A549 (cell line): Measurements from ENCODE around the gene PLAC9. TPM values are rescaled to one million over a fixed set of nuclear protein-coding genes. Genes with fewer than 3 reads are reported as not detected.

Experiments used
- ATAC-seq, 2 experiments: fragments of 200-7000 bp in 1 of 2; fragments of >200 bp in 1 of 2; cut with Nextera tagmentation in 1 of 2; cut with Tn5 transposase in 1 of 2; 3 replicates each; pipeline versions ENCODE4 v1.8.0 to v1.9.1; 2018 to 2020; ENCODE audit warnings: mild to moderate bottlenecking in 1 of 2, moderate library complexity in 1 of 2
- CTCF ChIA-PET: fragments of 300-600 bp; sonication (Branson Sonifier 250); formaldehyde crosslinking; extraction: SDS; loops from one replicate; lab custom pipeline; 2021; ENCODE audit warnings: antibody characterized with exemption, inconsistent platforms; lab: Yijun Ruan, JAX
- POLR2A ChIA-PET: fragments of 350-600 bp; formaldehyde crosslinking; extraction: SDS; loops from one replicate; lab custom pipeline; 2021; ENCODE audit warnings: antibody characterized with exemption, inconsistent platforms; lab: Yijun Ruan, JAX
- DNase-seq, 2 experiments: peaks; one replicate each; pipeline versions ENCODE4 v3.0.0 to v3.0.0-alpha.2; 2011 to 2016; ENCODE audit warnings: low read depth in 1 of 2, low spot score in 1 of 2
- FAIRE-seq: peaks from 2 replicates; lab custom pipeline; 2011; peaks lifted over from hg19 to GRCh38; lab: Jason Lieb, UNC
- H3K27ac ChIP-seq, 2 experiments: fragments of >200 bp; sonication (Bioruptor Twin); formaldehyde crosslinking; 3 replicates each; pipeline ENCODE4 v1.5.1; 2016 to 2017
- H3K4me1 ChIP-seq: fragments of >200 bp; sonication (Bioruptor Twin); formaldehyde crosslinking; 3 replicates; pipeline ENCODE4 v1.6.1; 2016
- H3K4me2 ChIP-seq: fragments of >200 bp; sonication (Bioruptor Twin); formaldehyde crosslinking; 3 replicates; pipeline ENCODE4 v1.6.1; 2016
- H3K4me3 ChIP-seq: fragments of >200 bp; sonication (Bioruptor Twin); formaldehyde crosslinking; 3 replicates; pipeline ENCODE4 v1.5.1; 2016
- H3K9me3 ChIP-seq: fragments of >200 bp; sonication (Bioruptor Twin); formaldehyde crosslinking; 3 replicates; pipeline ENCODE4 v1.6.1; 2016
- EHF ChIP-seq: fragments of 250-450 bp; sonication (Bioruptor Pico); IDR thresholded peaks from 2 replicates; pipeline ENCODE4 v1.5.0; 2020; ENCODE audit warnings: mild to moderate bottlenecking
- EHMT2 ChIP-seq: fragments of 200-600 bp; sonication (generic); IDR thresholded peaks from 2 replicates; pipeline ENCODE4 v1.6.1; 2016; ENCODE audit warnings: antibody characterized with exemption, low read depth, mild to moderate bottlenecking, moderate library complexity
- HOXA7 ChIP-seq: fragments of 250-450 bp; sonication (Bioruptor Pico); IDR thresholded peaks from 2 replicates; pipeline ENCODE4 v1.5.0; 2020; ENCODE audit warnings: mild to moderate bottlenecking, moderate library complexity
- HOXB5 ChIP-seq: fragments of 250-450 bp; sonication (Bioruptor Pico); IDR thresholded peaks from 2 replicates; pipeline ENCODE4 v1.5.0; 2020; ENCODE audit warnings: mild to moderate bottlenecking, moderate library complexity
- RAD21 ChIP-seq, 2 experiments: fragments of >200 bp in 1 of 2; sonication (Bioruptor Twin) in 1 of 2; formaldehyde crosslinking in 1 of 2; IDR thresholded peaks in 1 of 2; conservative IDR thresholded peaks in 1 of 2; 2 replicates in 1 of 2; 3 replicates in 1 of 2; pipeline ENCODE4 v1.6.1; 2012 to 2018; ENCODE audit warnings: inconsistent platforms in 1 of 2
- RFX5 ChIP-seq: fragments of 450-650 bp; IDR thresholded peaks from 2 replicates; pipeline ENCODE4 v1.7.1; 2014; ENCODE audit warnings: antibody characterized with exemption, mild to moderate bottlenecking, moderate library complexity
- RNF2 ChIP-seq: fragments of 200-600 bp; sonication (generic); IDR thresholded peaks from 2 replicates; pipeline ENCODE4 v1.6.1; 2016; ENCODE audit warnings: low read depth, mild to moderate bottlenecking, antibody characterized with exemption, moderate library complexity, borderline replicate concordance
- SREBF2 ChIP-seq: fragments of 450-650 bp; IDR thresholded peaks from 2 replicates; pipeline ENCODE4 v1.6.1; 2014; ENCODE audit warnings: mild to moderate bottlenecking, moderate library complexity
- TP53 ChIP-seq: fragments of 250-450 bp; sonication (Bioruptor Pico); IDR thresholded peaks from 2 replicates; pipeline ENCODE4 v1.5.0; 2021; ENCODE audit warnings: mild to moderate bottlenecking, moderate library complexity
- ZFP36 ChIP-seq: fragments of 450-650 bp; IDR thresholded peaks from 2 replicates; pipeline ENCODE4 v1.6.1; 2014; ENCODE audit warnings: borderline replicate concordance; ENCODE audit not compliant: partially characterized antibody
- ZNF302 ChIP-seq: fragments of 250-450 bp; sonication (Bioruptor Pico); IDR thresholded peaks from 2 replicates; pipeline ENCODE4 v1.9.0; 2021; ENCODE audit warnings: inconsistent platforms, mild to moderate bottlenecking, moderate library complexity
- WGBS: methylation state at CpG from one replicate; pipeline ENCODE4 v1.1.6; 2017; ENCODE audit errors: missing lambda C conversion rate; 5-methylcytosine and 5-hydroxymethylcytosine counted together
- polyA plus RNA-seq, 4 experiments: library from polyadenylated mRNA; depleted of rRNA in 3 of 4; stranded (reverse); fragments of >200 nt; fragmentation: RNase III in 1 of 4; extraction: RNeasy Plus Mini Kit Qiagen cat#74134 plus additional on column Dnase treatment in 1 of 4; gene quantifications; 2 replicates in 3 of 4; 3 replicates in 1 of 4; pipeline ENCODE4 v1.2.3, GENCODE V29; 2011 to 2017
- TF ChIP-seq, protein P1 (sequence below): IDR thresholded peaks from 2 replicates; pipeline ENCODE4 v1.6.1; 2012; ENCODE audit warnings: low read depth, borderline replicate concordance
- TF ChIP-seq, protein P2 (sequence below): IDR thresholded peaks from 2 replicates; pipeline ENCODE4 v1.6.1; 2012
- TF ChIP-seq, protein P3 (sequence below): fragments of 250-450 bp; sonication (Bioruptor Pico); IDR thresholded peaks from 2 replicates; pipeline ENCODE4 v1.5.0; 2020; ENCODE audit warnings: low read depth, mild to moderate bottlenecking, moderate library complexity
- TF ChIP-seq, protein P4 (sequence below): fragments of 450-650 bp; IDR thresholded peaks from 2 replicates; pipeline ENCODE4 v1.6.1; 2014; ENCODE audit warnings: antibody characterized with exemption
- TF ChIP-seq, protein P5 (sequence below): fragments of >200 bp; sonication (Bioruptor Twin); formaldehyde crosslinking; IDR thresholded peaks from 2 replicates; pipeline ENCODE4 v1.6.1; 2016
- TF ChIP-seq, protein P6 (sequence below): fragments of 150-350 bp; IDR thresholded peaks from 2 replicates; pipeline ENCODE4 v1.6.1; 2014; ENCODE audit warnings: low read depth, mild to moderate bottlenecking, low read length

The PLAC9 gene
- polyA plus RNA-seq, 2 of the 4 experiments (the other 2 are of a cell fraction), result not detected

DNA sequence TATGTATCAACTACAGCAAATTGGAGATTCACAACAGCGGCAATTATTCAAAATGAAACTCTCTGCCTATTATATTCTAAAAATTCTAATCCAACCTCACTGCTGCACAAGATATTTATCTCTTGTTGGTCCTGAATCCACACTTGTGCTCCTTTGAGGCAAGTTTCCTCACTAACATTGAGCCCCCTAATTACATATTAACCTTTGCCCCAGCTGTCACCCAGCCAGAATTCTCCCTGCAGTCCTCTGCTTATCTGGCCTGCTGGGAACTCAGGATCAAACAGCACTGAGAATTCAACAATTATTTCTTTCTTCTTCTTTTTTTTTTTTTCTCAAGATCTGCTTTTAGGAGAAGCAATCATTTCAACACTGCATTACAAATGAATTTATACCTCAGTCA is 21.5 kb upstream of the PLAC9 start:
- FAIRE-seq, result no peak

DNA sequence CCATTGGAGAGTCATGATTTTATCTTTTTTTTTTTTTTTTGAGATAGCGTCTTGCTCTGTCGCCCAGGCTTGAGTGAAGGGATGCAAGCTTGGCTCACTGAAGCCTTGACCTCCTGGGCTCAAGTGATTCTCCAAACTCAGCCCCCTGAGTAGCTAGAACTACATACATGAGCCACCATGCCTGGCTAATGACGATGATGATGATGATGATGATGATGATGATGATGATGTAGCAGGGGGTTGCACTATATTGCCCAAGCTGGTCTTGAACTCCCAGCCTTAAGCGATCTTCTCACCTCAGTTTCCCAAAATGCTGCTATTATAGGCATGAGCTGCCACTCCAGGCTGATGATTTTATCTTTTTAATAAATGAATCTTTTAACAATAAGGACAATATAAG is 13.9 kb upstream of the PLAC9 start:
- TF ChIP-seq, protein P1, sequence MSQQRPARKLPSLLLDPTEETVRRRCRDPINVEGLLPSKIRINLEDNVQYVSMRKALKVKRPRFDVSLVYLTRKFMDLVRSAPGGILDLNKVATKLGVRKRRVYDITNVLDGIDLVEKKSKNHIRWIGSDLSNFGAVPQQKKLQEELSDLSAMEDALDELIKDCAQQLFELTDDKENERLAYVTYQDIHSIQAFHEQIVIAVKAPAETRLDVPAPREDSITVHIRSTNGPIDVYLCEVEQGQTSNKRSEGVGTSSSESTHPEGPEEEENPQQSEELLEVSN, result no peak
- TF ChIP-seq, all 56 proteins: peak for 0
- Histone ChIP-seq H3K4me3 (no peak overlapping the region), H3K9me3 (no peaks in the 10 kb centered on the region), H3K4me1 (no peaks in the 10 kb centered on the region), H3K4me2 (no peak overlapping the region), H3K27ac (no peak overlapping the region)
- no peak for DNase-seq
- ATAC-seq, result no peak
- POLR2A ChIA-PET, result interaction anchor here (0.7 to 1.4 kb wide), 2 partner anchors 33 to 40 kb away, joined by 3 to 6 read pairs; no protein-coding TSS in a partner anchor
- CTCF ChIA-PET, result interaction anchor here (0.6 to 2.3 kb wide), 2 partner anchors 47 to 72 kb away, joined by 3 to 7 read pairs; no protein-coding TSS in a partner anchor
- no peak for FAIRE-seq
- WGBS, result 54% methylated on average over 4 of the region's 4 CpGs

More for the DNA sequence above, 21.5 kb upstream of the PLAC9 start:
- H3K4me3 ChIP-seq, result no peak overlapping the region
- H3K4me2 ChIP-seq, result no peak overlapping the region
- H3K27ac ChIP-seq, result no peak overlapping the region
- TF ChIP-seq, protein P2, sequence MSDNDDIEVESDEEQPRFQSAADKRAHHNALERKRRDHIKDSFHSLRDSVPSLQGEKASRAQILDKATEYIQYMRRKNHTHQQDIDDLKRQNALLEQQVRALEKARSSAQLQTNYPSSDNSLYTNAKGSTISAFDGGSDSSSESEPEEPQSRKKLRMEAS, result no peak
- TF ChIP-seq ZFP36, result no peak
- TF ChIP-seq ZNF302, result no peak
- no peak for TF ChIP-seq EHMT2
- TF ChIP-seq, protein P3, sequence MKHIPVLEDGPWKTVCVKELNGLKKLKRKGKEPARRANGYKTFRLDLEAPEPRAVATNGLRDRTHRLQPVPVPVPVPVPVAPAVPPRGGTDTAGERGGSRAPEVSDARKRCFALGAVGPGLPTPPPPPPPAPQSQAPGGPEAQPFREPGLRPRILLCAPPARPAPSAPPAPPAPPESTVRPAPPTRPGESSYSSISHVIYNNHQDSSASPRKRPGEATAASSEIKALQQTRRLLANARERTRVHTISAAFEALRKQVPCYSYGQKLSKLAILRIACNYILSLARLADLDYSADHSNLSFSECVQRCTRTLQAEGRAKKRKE (CRISPR knock-in tag), result no peak
- TF ChIP-seq RNF2, result no peak
- TF ChIP-seq, protein P4, sequence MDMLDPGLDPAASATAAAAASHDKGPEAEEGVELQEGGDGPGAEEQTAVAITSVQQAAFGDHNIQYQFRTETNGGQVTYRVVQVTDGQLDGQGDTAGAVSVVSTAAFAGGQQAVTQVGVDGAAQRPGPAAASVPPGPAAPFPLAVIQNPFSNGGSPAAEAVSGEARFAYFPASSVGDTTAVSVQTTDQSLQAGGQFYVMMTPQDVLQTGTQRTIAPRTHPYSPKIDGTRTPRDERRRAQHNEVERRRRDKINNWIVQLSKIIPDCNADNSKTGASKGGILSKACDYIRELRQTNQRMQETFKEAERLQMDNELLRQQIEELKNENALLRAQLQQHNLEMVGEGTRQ, result no peak
- no peak for TF ChIP-seq HOXB5 (CRISPR knock-in tag)
- TF ChIP-seq RFX5, result no peak
- no peak for TF ChIP-seq TP53 (CRISPR knock-in tag)
- no peak for TF ChIP-seq RAD21 (conservative IDR thresholded peaks at IDR 0.05 in 1 of 2, IDR thresholded peaks at IDR 0.05 in 1 of 2)
- TF ChIP-seq, all 56 proteins: peak for 0
- DNase-seq, result no peak
- H3K9me3 ChIP-seq, result no peaks in the 10 kb centered on the region
- ChIA-PET POLR2A (no interaction called here), CTCF (interaction anchor here (0.8 kb wide), 1 partner anchor 10 kb away, joined by 3 read pairs; no protein-coding TSS in a partner anchor)
- ATAC-seq, result no peak
- WGBS, result 100% methylated on average over 1 of the region's 1 CpG
- 0 out of 3 replicates have a peak, but pooled peaks cover 4% of the 10 kb centered on the region for H3K4me1 ChIP-seq

DNA sequence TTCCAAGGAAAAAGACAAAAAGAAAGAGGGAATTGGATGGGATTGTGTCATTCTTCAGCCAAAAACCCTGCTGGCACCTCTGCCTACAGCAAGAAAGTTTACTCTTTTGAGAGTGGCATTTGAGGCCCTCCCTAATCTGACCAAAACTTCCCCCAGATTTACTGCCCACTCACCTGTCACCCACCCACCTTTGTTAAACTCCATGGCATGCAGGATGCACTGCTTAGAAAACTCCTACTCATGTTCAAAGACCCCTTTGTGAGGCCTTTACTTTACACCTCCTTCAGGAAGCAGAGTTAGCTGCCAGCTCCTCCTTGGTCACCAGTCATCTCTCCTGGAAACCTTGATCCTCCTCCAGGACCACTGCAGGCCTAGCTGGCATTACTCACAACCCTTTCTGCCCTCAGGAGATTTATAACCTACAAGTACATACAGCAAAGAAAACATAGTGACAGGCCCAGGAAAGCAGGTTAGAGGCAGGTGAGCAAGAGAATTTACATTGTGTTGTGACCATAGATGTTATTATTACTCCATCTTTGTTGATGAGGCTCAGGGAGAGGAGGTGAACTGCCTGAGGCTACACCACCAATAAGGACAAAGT is 10.3 kb upstream of the PLAC9 start:
- POLR2A ChIA-PET, result no interaction called here
- Histone ChIP-seq H3K9me3 (no peaks in the 10 kb centered on the region), H3K4me2 (no peak overlapping the region), H3K27ac (no peak overlapping the region), H3K4me1 (no peaks in the 10 kb centered on the region), H3K4me3 (no peak overlapping the region)
- FAIRE-seq, result no peak
- TF ChIP-seq, protein P5, sequence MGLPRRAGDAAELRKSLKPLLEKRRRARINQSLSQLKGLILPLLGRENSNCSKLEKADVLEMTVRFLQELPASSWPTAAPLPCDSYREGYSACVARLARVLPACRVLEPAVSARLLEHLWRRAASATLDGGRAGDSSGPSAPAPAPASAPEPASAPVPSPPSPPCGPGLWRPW, result no peak
- TF ChIP-seq HOXA7 (no peak), EHF (CRISPR knock-in tag) (no peak), SREBF2 (no peak), RNF2 (no peak)
- TF ChIP-seq, protein P6, sequence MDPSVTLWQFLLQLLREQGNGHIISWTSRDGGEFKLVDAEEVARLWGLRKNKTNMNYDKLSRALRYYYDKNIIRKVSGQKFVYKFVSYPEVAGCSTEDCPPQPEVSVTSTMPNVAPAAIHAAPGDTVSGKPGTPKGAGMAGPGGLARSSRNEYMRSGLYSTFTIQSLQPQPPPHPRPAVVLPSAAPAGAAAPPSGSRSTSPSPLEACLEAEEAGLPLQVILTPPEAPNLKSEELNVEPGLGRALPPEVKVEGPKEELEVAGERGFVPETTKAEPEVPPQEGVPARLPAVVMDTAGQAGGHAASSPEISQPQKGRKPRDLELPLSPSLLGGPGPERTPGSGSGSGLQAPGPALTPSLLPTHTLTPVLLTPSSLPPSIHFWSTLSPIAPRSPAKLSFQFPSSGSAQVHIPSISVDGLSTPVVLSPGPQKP, result no peak
- ATAC-seq, result no peak
- CTCF ChIA-PET, result interaction anchor here (1.1 to 1.7 kb wide), 3 partner anchors 22 to 39 kb away, joined by 3 to 4 read pairs (median 3); no protein-coding TSS in a partner anchor
- no peak for DNase-seq
